Kidney epithelial cell (primary cell): ENCODE measurements around the gene OR2V2. TPM values are rescaled to one million over a fixed set of nuclear protein-coding genes. Genes with fewer than 3 reads are reported as not detected.
"Not testable (repeated sequence)": the region's sequence is repeated elsewhere in the genome, so short reads cannot be mapped to it uniquely, and the experiment has no call there.

Experiments
- DNase-seq: peaks from one replicate; pipeline ENCODE4 v3.0.0-alpha.2; 2010; ENCODE audit warnings: low read depth
- H3K27me3 ChIP-seq: 2 replicates; pipeline ENCODE4 v1.6.0; 2011; ENCODE audit warnings: low read length; ENCODE audit not compliant: control insufficient read depth, insufficient read depth
- H3K36me3 ChIP-seq: 2 replicates; pipeline ENCODE4 v1.5.1; 2011; ENCODE audit warnings: low read length; ENCODE audit not compliant: control insufficient read depth, insufficient read depth
- H3K4me3 ChIP-seq: 2 replicates; pipeline ENCODE4 v1.5.1; 2011; ENCODE audit warnings: low read depth, mild to moderate bottlenecking, control low read depth, low read length
- total RNA-seq: library from RNA; depleted of rRNA; stranded (reverse); fragments of >200 nt; gene quantifications from 2 replicates; pipeline ENCODE4 v1.2.3, GENCODE V29; 2015
- TF ChIP-seq, protein P1 (sequence below): IDR thresholded peaks from 2 replicates; pipeline ENCODE4 v1.5.1; 2011; ENCODE audit warnings: mild to moderate bottlenecking, moderate library complexity, low read length, control low read depth, inconsistent platforms; ENCODE audit not compliant: insufficient read depth, poor library complexity, severe bottlenecking

Gene OR2V2
- total RNA-seq = not detected in 2 replicates

DNA sequence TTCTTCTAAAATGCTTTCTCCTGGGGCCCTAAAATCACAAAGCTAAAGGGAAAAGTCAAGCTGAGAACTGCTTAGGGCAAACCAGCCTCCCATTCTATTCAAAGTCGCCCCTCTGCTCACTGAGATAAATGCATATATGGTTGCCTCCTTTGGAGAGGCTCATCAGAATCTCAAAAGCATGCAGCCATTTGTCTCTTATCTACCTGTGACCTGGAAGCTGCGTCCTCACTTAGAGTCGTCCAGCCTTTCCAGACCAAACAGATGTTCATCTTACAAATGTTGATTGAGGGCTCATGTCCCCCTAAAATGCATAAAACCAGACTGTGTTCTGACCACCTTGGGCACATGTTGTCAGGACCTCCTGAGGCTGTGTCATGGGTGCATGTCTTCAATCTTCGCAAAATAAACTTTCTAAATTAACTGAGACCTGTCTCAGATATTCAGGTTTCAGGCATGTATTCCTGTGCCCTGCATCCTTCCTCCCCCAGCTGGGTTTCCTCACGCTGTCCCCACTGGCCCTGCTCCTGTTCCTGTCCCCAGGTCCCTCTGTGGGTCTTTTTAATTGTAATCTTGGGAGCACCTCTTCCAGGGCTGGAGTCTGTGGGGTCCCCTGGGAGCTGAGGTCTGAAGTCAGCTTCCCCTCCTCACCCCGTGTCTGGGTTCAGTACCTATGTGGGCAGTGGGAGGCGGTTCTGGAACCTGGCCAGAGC, at the start of gene OR2V2:
OR2V2 (plus strand) TSS at position 660 of the 710 bp plus-strand sequence. CDS start 7,357 bp downstream, outside the sequence.
- not testable (repeated sequence) for H3K27me3 ChIP-seq, H3K36me3 ChIP-seq, DNase-seq, H3K4me3 ChIP-seq

GRCh38 chr5:181097759-181098491, 49.5 kb upstream of the OR2V2 start:
- H3K4me3 ChIP-seq, H3K36me3 ChIP-seq, DNase-seq: not testable (repeated sequence)
- peaks cover 16% of the 10 kb centered on the region for H3K27me3 ChIP-seq

GRCh38 chr5:181098762-181099601, 48.4 kb upstream of the OR2V2 start:
- TF ChIP-seq, protein P1, sequence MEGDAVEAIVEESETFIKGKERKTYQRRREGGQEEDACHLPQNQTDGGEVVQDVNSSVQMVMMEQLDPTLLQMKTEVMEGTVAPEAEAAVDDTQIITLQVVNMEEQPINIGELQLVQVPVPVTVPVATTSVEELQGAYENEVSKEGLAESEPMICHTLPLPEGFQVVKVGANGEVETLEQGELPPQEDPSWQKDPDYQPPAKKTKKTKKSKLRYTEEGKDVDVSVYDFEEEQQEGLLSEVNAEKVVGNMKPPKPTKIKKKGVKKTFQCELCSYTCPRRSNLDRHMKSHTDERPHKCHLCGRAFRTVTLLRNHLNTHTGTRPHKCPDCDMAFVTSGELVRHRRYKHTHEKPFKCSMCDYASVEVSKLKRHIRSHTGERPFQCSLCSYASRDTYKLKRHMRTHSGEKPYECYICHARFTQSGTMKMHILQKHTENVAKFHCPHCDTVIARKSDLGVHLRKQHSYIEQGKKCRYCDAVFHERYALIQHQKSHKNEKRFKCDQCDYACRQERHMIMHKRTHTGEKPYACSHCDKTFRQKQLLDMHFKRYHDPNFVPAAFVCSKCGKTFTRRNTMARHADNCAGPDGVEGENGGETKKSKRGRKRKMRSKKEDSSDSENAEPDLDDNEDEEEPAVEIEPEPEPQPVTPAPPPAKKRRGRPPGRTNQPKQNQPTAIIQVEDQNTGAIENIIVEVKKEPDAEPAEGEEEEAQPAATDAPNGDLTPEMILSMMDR = no peak
- peaks cover 16% of the 10 kb centered on the region for H3K27me3 ChIP-seq
- DNase-seq = no peak
- H3K36me3 ChIP-seq = no peaks in the 10 kb centered on the region
- no peak overlapping the region for H3K4me3 ChIP-seq

GRCh38 chr5:181099602-181100086, 47.7 kb upstream of the OR2V2 start:
- Histone ChIP-seq H3K36me3 (no peaks in the 10 kb centered on the region), H3K27me3 (peaks cover 16% of the 10 kb centered on the region), H3K4me3 (no peak overlapping the region)
- TF ChIP-seq, protein P1 = no peak
- no peak for DNase-seq

- Histone ChIP-seq H3K4me3 (peak overlapping the region; percentile 24), H3K27me3 (peaks cover 16% of the 10 kb centered on the region), H3K36me3 (no peaks in the 10 kb centered on the region)
- TF ChIP-seq, protein P1 = no peak
- no peak for DNase-seq
These were observed 47.1 kb upstream of the OR2V2 start for GRCh38 chr5:181100121-181100875.

DNA sequence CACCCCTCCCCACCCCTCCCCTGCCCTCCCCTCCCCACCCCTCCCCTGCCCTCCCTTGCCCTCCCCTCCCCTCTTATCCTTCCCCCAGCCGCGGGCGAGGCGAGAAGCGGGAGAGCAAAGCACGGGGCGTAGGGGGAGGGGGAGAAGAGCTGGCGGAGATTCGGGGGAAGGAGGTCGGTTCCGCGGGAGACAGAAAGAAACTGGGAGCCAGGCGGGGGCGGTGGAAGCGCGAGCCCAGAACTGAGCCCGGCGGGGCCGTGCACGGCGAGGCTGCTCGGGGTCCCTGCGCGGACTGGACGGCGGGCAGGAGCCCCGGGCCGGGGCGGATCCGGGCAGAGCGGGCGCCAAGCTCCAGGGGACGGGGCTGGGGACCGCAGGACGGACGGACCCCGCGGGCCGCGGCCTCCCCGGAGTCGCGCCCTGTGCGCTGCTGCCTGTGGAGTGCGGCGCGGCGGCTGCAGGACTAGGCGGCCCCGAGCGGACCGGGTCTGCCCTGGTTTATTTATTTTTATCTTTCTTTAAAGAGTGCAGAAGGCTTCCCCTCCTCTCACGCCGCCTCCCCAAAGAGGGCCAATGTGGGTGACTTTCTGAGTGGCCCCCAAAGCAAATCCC, 46.2 kb upstream of the OR2V2 start:
- H3K36me3 ChIP-seq, H3K4me3 ChIP-seq, DNase-seq: not testable (repeated sequence)
- peaks cover 16% of the 10 kb centered on the region for H3K27me3 ChIP-seq

- not testable (repeated sequence) for DNase-seq, H3K4me3 ChIP-seq
These were observed 45.3 kb upstream of the OR2V2 start for GRCh38 chr5:181101930-181102674.

GRCh38 chr5:181104259-181104568, 43.2 kb upstream of the OR2V2 start:
- peaks cover 10% of the 10 kb centered on the region for H3K27me3 ChIP-seq
- H3K36me3 ChIP-seq, H3K4me3 ChIP-seq, DNase-seq: not testable (repeated sequence)

More at GRCh38 chr5:181101930-181102674, 45.3 kb upstream of the OR2V2 start:
- peaks cover 16% of the 10 kb centered on the region for H3K27me3 ChIP-seq
- H3K36me3 ChIP-seq = not testable (repeated sequence)

DNA sequence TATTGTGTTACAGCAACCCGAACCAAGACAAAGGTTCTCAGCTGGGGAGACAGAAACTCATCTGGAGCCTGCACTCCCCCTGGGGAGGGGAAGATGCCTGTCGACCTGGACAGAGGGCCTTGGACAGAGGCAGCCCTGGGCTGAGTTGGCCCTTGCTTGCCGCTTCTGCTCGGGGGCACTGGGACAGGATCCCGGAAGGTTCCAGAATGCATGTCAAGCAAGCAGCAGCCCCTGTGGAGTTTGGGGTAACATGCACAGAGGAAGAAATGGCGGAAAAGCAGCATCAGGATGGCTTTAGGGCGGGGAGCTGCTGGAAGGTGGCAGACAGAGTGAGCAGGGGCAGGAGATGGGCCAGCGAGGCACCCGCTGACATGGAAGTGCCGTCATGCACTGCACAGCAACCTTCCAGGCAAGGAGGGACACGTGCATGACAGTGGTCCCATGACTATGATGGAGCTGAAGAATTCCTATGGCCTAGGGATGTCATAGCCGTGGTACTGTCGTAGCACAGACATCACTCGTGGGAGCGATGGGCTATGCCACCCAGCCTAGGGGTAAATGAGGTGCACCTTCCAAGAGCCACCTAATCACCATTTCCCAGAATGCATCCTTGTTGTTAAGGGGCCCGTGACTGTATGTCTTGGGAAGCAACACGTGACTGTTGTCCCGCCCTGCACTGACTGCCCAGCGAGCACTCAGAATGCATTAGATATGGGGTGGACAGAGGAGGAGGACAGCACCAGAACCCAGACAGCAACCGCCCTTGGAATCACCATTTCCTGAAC, 42.6 kb upstream of the OR2V2 start:
- not testable (repeated sequence) for DNase-seq, H3K27me3 ChIP-seq, H3K36me3 ChIP-seq, H3K4me3 ChIP-seq
